ENCODE results near the gene ME3.

ME3 gene

DNA sequence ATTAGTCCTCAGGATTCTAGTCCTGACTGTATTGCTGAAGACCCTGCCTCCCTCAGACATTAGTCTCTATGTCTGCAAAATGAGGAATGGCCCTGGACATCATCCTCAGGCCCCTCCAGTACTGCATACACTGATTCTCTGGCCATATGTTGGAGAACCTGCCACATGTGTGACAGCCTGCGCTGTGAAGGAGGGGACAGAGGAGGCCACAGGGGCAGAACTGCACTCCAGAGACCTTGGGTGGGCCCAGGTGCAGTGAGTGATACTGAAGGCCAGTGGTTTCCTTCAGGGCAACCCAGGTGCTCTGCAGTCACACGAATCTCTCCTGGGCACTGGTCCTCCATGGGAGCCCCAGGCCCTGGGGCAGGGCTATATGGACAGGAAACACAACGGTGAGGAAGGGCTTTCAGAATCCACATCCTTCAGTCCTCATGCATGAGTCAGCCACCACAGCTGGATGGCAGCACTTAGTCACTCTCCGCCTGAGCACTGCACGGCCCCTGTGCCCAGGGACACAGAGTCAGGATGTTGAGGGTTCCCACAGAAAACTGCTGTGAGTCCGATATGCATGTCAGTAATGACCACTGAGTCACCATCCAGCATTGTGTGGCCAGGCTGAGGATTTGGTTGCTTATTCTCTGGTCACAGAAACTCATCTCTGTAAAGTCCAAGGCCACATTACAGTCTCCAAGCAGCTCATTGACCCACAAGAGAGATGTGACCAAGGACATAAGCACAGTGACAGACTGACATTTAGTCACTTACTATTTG is 39.7 kb downstream of the ME3 start:
- H3K27ac ChIP-seq, result peak overlapping the region; percentile 85
- no peak overlapping the region for H3K4me3 ChIP-seq (ENCODE audit: low read depth, low read length)
- DNase-seq, result peak; percentile 98

DNA sequence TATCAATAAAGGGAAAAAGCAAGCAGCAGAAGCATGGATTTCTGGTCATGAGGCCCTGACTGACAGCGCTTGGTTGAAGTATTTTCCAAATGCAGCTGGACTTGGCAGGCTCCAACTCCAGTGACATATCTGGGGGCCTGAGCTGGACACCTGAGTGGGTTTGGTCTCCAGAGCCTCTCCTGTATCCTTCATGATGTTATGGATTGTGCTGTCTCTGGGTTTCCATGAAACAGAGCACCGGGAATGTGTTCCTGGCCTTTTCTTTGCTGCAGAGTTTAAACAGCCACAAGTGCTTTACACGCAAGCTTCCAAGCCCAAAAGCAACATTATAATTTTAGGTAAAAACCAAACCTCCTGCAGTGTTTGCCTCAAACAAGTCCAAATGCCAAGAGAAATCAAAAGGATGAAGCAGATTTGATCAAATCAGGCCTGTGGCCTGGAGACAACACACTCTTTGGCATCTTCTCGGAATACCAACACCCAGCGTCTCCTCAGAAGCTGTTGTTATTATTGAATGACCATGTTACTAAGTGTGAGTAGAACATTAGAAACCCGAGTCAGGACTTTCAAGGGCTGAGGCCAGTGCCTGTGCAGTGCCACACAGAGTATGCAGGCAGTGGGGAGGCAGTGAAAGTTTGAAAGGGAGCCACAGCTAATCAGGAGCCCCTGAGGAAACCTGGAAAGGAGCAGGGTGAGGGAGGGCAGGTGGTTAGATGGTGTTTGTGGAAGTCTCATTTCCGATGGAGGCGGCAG is 42.0 kb downstream of the ME3 start:
- Histone ChIP-seq H3K4me3 (ENCODE audit: low read depth, low read length) (no peak overlapping the region), H3K27me3 (replicated peaks) (no peaks in the 10 kb centered on the region), H3K36me3 (replicated peaks) (no peaks in the 10 kb centered on the region), H3K27ac (peak overlapping the region; percentile 88)
- in situ Hi-C loops (cut with HindIII; ENCODE audit: low pct_ligation_motif_present, low sequenced_read_pairs), result no loop called here
- TF ChIP-seq, protein P1, sequence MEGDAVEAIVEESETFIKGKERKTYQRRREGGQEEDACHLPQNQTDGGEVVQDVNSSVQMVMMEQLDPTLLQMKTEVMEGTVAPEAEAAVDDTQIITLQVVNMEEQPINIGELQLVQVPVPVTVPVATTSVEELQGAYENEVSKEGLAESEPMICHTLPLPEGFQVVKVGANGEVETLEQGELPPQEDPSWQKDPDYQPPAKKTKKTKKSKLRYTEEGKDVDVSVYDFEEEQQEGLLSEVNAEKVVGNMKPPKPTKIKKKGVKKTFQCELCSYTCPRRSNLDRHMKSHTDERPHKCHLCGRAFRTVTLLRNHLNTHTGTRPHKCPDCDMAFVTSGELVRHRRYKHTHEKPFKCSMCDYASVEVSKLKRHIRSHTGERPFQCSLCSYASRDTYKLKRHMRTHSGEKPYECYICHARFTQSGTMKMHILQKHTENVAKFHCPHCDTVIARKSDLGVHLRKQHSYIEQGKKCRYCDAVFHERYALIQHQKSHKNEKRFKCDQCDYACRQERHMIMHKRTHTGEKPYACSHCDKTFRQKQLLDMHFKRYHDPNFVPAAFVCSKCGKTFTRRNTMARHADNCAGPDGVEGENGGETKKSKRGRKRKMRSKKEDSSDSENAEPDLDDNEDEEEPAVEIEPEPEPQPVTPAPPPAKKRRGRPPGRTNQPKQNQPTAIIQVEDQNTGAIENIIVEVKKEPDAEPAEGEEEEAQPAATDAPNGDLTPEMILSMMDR (IDR thresholded peaks at IDR 0.05; ENCODE audit: low read depth, low read length, missing control alignments), result no peak
- DNase-seq, result no peak

More for the DNA sequence above, 39.7 kb downstream of the ME3 start:
- TF ChIP-seq, protein P1 (IDR thresholded peaks at IDR 0.05; ENCODE audit: low read depth, low read length, missing control alignments), result peak; percentile 31
- H3K36me3 ChIP-seq (replicated peaks), result no peaks in the 10 kb centered on the region
- no peaks in the 10 kb centered on the region for H3K27me3 ChIP-seq (replicated peaks)
- in situ Hi-C loops (cut with HindIII; ENCODE audit: low pct_ligation_motif_present, low sequenced_read_pairs), result no loop called here

DNA sequence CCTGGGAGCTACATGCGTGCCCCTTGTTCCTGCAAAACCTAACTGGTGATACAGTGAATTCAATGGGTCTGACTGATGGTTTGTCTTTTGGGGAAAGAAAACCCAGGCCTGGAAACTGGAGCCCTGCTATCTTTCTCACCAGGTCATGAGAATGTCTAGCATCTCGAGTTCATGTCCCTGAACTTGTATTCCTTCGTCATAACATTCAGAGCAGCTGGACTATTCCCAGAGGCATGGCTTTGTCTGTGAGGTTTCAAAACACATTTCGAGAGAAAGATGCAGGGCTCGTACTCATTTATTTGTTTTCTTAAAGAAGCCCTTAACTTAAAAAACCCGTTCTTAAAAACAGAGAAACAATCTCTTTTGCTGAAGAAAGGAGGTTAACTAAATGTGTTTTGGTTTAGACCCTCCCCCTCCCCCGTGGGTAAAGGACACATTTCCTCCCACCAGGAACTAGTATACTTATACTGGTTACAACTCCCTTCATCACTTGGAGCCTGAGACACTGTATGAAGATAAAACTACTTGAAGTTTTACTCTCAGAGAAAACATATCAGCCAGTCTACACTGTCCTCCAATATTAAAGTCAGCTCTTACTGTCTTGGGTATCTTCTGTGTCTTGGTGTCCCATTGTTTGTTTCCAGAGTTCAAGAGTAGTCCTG is 43.2 kb downstream of the ME3 start:
- H3K27ac ChIP-seq, result peak overlapping the region; percentile 88
- in situ Hi-C loops (cut with HindIII; ENCODE audit: low pct_ligation_motif_present, low sequenced_read_pairs), result no loop called here

DNA sequence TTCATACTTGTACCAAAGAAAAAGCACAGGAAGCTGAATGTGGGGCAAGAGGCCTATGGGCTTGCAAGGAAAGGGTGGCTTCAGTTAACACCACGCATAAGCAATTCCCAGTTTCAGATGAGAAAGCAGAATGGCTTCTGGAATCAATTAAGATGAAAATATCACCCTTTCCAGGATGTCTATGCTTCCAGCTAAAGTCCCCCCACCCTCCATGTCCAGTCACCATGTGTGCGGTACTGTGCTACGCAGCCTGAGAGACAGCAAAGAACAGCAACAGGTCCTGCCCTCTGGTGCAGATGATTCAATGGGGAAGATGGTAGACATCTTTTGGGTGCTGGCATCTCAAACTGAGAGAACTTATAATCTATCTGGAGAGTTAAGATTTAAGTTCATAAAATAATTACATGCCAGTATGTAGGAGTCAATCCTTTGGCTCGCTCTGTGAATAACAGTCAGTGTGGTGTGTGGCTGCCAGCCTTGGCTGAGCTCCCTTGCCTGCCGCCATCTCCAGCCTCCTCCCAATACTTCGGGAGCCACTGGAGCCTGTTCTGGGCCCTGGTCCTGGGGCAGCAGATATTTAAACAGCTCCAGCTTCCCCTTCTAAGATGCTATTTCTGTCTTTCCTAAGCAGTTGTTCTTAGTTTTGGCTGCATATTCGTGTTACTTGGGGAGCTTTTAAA is 44.5 kb downstream of the ME3 start:
- no peaks in the 10 kb centered on the region for H3K27me3 ChIP-seq (replicated peaks)
- in situ Hi-C loops (cut with HindIII; ENCODE audit: low pct_ligation_motif_present, low sequenced_read_pairs), result no loop called here
- no peaks in the 10 kb centered on the region for H3K36me3 ChIP-seq (replicated peaks)
- TF ChIP-seq, protein P1 (IDR thresholded peaks at IDR 0.05; ENCODE audit: low read depth, low read length, missing control alignments), result no peak
- peak overlapping the region; percentile 88 for H3K27ac ChIP-seq
- DNase-seq, result no peak
- H3K4me3 ChIP-seq (ENCODE audit: low read depth, low read length), result no peak overlapping the region

More for the DNA sequence above, 43.2 kb downstream of the ME3 start:
- TF ChIP-seq, protein P1 (IDR thresholded peaks at IDR 0.05; ENCODE audit: low read depth, low read length, missing control alignments), result no peak
- Histone ChIP-seq H3K27me3 (replicated peaks) (no peaks in the 10 kb centered on the region), H3K36me3 (replicated peaks) (no peaks in the 10 kb centered on the region), H3K4me3 (ENCODE audit: low read depth, low read length) (no peak overlapping the region)
- peak; percentile 95 for DNase-seq

DNA sequence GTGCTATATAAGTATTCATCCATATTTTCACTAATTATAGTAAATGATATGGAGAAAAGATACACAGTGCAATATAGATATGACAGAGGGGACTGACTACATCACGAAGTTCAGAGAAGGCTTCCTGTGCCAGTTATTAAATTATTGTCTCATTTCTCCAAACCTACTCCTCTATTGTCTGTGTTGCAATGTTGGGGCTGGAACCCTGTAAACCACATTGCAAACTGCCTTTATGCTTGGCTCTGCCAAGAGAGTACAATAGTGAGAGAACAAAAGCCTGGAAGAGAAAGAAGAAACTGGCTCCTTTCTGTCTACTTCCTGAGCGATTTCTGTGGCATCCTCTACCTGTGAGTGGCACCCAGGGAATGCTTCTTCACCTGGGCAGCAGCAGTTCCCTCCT is 46.4 kb downstream of the ME3 start:
- H3K27me3 ChIP-seq (replicated peaks), result no peaks in the 10 kb centered on the region
- H3K36me3 ChIP-seq (replicated peaks), result no peaks in the 10 kb centered on the region
- H3K27ac ChIP-seq, result no peak overlapping the region
- H3K4me3 ChIP-seq (ENCODE audit: low read depth, low read length), result no peak overlapping the region
- DNase-seq, result no peak
- in situ Hi-C loops (cut with HindIII; ENCODE audit: low pct_ligation_motif_present, low sequenced_read_pairs), result no loop called here
- TF ChIP-seq, protein P1 (IDR thresholded peaks at IDR 0.05; ENCODE audit: low read depth, low read length, missing control alignments), result no peak

Measured in brain microvascular endothelial cell (primary cell).